ENCODE data around the gene ERAS.

Gene ERAS, protein sequence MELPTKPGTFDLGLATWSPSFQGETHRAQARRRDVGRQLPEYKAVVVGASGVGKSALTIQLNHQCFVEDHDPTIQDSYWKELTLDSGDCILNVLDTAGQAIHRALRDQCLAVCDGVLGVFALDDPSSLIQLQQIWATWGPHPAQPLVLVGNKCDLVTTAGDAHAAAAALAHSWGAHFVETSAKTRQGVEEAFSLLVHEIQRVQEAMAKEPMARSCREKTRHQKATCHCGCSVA

DNA sequence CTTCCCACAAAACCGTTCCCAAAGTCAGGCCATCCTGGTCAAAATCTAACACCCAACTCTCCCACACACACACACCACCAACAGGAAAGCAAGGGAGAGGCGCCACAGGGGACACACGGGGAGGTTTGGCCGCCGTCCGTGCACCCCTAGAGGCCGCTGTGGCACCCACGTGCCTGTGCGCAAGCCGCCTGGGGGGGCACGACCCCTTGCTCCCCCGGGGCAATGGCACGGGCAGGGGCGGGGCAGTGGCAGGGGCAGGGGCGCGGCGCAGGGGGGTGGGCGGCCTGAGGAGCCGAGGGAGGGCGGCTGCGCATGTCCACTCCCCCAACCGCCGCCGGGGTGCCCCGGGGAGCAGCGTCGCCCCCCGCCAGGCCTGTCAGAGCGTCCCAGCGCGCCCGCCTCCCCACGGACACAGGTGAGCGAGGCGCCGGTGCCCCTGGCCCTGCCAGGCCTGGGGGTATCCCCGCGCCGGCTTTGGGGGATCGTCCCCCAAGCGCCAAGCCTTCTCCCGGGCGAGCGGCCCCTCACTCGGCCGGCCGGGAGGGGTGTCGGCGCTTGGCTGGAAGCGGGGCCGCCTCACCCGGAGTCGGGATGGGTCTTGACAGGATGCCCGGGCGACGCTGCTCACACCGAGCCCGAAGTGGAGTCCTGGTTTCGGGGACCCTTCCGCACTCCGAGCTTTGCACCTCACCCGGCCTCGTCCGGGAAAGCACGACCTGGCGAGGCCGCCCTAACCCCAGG lies at the start of gene ERAS:
Gene ERAS, plus strand, starts transcription at position 379 of the 741 bp plus-strand sequence. CDS start 2,611 bp downstream, outside the sequence.
- ATAC-seq, result peak; percentile 36 to 38

DNA sequence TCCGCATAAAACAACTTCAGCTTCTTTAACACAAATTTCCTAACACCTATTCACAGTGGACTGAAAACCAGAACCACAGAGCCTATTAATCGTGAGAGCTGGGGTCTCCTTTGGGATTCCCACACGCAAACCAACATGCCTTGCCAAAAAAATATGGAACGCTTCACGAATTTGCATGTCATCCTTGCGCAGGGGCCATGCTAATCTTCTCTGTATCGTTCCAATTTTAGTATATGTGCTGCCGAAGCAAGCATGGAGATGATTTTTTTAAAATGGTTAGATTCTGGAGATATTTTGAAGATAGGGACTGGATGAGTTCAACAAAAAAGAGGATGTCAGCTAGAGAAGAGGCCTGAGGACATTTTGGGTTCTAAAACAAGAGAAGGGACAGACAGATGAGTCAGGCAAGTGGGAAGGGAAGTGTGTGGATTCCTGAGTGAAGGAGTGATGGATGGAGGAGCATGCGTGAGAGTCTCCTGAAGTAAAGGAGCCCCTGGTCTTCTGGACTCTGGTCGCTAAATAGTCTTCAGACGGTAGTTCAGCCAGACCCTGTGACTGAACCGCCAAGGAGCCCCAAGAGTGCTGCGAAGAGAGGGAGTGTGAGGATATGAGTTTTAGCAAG lies 49.4 kb upstream of the ERAS start:
- no peak for ATAC-seq

DNA sequence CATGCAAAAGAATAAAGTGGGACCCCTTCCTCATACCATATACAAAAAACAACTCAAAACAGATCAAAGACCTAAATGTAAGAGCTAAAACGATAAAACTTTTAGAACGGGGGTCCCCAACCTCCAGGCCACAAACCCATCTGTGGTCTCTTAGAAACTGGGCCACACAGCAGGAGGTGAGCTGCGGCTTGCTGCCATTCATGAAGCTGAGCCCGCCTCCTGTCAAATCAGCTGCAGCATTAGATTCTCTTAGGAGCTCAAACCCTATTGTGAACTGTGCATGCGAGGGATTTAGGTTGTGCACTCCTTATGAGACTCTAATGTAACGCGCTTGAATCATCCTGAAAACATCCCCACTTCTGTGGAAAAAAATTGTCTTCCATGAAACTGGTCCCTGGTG lies 46.9 kb upstream of the ERAS start:
- no peak for ATAC-seq

DNA sequence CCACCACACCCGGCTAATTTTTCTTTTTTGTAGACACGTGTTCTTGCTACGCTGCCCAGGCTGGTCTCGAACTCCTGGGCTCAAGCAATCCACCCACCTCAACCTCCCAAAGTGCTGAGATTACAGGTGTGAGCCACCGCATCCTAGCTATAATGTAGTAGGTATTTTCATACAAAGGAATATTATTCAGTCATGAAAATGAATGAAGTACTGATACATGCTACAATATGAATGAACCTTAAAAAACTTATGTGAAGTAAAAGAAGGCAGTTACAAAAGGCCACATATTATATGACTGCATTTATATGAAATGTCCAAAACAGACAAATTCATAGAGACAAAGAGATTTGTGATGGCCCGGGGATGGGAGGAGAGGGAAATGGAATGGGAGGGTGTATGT lies 44.6 kb upstream of the ERAS start:
- ATAC-seq, result no peak

DNA sequence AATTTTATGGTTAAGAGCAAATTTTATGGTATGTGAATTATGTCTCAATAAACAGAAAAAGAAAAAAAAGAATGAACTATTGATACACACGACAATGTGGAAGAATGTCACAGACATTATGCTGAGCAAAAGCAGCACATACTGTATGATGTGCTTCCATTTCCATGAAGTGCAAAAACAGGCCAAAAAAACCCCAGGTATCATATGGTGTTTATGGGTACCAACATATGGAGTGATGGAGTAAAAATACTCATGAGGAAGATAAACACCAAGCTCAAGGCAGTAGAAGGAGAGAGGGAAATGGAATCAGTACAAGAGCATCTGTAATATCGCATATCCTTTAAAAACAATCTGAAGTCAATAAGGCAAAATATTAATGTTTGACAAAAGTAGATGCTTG lies 44.1 kb upstream of the ERAS start:
- ATAC-seq, result no peak

DNA sequence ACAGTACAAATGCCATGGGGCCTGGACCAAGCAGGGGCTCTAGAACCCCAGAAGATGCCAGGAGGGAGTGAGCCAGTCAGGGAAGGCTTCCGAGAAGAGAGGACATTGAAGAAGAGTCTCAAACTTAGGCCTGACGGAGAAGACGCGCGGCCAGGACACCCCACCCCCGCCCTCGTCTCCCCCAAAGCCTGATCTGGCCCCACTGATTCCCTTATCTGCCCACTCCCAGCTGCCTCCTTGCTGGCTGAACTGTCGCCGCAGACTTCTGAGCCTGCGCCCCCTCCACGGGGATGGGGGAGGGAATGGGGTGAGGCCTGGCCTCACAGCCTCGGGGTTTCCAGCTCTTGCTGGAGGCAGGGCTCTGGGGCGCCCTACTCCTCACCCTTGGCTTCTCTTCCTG lies 43.5 kb upstream of the ERAS start:
- ATAC-seq, result no peak

DNA sequence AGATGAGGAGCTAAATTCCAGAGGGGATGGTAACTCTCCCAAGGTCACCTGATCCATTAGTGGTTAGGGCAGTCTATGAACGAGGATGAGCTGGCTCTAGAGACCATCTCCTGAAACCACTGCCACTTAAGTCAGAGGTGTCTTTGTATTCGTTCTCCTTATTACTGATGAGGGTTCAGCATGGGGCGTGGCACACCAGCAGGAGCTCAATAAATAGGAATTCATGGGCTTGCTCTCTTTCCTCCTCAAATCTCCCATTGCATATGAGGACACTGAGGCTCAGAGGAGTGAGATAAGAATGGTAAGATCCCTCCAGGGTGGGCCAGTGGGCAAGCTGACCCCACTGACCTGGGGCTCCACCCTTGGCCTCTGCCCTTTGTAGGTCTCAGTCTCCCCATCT lies 41.6 kb upstream of the ERAS start:
- ATAC-seq, result no peak

DNA sequence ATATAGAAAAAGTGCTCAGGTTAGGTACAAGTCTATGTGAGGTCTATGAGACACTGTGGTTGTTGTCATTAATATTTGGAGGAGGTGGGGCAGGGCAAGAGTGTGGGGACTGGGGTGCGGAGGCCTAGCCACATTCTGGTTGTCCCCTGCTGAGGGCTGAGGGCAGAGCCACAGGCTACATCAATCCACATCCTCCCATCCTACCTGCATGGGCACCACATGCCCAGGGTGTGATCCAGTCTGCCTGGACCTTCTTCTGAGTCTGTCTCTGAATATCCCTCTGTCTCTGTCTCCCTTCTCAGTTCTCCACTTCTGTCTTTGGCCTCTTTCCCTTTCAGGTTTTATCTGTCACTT lies 41.1 kb upstream of the ERAS start:
- no peak for ATAC-seq

DNA sequence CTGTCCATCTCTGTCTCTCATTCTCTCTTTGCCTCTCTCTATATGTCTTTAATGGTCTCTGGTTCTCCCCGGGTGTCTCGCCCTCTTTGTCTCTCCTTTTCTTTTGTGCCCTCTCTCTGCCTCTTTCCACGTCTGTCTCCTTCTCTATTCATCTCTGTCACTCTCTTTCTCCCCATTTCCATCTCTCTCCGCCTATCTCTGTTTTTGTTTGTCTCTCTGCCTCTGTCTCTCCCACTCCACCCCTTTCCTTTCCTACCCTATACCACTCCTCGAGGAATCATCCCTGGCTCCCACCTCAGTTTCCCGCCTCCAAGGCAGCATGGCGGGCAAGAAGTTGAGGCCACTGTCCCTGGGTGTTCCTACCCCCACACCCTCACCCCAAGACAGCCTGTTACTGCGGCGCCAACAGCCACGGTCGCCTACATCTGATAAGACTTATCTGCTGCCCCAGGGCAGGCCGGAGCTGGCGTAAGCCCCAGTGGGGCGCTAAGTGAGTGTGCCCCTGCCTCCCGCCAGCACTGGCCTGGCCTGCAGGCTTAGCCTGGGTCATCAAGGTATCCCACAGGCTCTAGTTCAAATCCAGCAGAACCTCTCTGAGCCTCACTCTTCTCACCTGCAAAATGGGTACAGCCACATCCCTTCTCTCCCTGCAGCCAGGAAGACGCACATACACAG lies 40.6 kb upstream of the ERAS start:
- no peak for ATAC-seq

DNA sequence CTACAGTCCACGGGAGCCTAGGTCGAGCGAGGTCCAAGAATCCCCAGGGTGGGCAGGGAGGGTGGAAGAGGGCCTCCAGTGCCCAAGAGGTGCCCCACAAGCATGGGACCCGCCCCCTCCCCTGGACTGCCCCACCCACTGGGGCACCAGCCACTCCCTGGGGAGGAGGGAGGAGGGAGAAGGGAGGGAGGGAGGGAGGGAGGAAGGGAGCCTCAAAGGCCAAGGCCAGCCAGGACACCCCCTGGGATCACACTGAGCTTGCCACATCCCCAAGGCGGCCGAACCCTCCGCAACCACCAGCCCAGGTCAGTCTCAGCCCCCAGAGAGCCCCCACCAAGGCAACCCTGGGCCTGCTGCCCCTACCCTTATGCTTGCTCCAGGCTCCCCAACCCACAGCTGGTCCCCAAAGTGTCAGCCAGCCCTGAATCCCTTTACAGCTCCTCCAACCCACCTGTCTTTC lies 39.9 kb upstream of the ERAS start, which contains the start of gene GATA1:
Gene GATA1, plus strand, starts transcription at position 250 of the 460 bp plus-strand sequence. CDS start 4,520 bp downstream, outside the sequence.
- no peak for ATAC-seq

DNA sequence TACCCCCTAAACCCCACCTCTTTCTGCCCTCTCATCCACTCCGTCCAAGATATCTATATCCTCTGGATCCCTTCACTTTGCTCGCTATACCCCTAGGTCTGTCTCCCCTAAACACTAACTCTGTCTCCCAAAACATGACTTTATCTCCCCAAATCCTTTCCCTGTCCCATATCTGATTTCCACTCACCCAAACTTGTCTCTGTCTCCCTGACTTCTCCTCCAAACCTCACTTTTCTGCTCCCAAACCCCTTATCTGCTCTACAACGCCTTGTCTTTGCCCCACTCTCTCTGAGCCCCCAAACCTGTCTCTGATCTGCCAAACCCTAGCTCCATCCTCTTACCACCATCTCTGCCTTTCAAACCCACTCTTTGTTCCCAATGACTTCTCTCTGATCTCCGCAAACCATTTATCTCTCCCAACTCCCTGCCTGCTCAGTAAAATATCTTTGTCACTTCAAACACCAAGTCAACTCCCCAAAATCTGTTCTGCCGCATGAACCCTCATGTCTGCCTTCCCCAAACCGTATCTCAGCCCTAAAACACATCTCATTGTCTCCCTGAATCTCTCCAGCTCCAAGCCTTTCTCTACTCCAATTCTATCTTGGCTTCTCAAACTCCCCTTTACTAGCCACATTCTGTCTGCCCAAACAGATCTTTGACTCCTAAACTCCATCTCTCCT lies 39.3 kb upstream of the ERAS start:
- no peak for ATAC-seq

DNA sequence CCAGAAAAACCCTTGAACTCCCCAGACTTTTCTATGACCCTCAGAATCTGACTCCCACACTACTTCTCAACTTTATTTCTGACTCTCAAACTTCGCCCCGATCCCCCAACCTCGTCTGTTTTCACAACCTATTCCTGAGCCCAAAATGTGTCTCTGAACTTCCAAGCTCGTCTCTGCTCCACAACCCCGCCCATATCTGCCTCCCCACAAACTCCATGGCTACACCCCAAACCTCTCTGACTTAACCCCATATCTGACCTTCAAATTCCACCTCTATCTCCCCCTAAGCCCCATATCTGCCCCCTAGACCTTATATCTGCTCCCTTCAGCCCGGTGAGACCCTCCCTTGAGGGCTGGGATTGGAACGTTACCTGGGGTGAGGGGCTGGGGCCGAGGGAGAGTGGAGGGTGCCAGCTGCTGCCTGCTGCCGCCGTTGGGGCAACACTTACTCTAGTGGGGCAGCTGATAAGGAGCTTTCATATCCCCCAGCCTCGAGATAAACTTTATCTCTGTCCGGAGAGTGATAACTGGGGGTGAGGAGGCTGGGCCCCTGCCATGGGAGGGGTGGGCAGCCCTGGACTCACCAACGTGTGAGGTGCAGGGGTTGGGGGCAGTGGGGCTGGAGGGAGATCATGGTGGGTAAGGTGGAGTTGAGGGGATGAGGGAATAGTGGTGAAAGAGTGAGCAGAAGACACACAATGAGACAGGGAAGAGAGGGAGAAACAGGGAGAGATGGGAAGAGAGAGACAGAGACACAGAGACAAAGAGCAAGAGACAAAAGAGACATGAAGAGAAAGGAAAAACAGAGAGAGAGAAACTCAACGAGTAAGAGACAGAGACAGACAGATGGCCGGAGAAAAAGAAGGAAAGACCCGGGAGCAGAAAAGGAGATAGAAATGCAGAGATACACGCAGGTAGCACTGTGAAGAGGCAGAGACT lies 38.5 kb upstream of the ERAS start:
- ATAC-seq, result no peak

DNA sequence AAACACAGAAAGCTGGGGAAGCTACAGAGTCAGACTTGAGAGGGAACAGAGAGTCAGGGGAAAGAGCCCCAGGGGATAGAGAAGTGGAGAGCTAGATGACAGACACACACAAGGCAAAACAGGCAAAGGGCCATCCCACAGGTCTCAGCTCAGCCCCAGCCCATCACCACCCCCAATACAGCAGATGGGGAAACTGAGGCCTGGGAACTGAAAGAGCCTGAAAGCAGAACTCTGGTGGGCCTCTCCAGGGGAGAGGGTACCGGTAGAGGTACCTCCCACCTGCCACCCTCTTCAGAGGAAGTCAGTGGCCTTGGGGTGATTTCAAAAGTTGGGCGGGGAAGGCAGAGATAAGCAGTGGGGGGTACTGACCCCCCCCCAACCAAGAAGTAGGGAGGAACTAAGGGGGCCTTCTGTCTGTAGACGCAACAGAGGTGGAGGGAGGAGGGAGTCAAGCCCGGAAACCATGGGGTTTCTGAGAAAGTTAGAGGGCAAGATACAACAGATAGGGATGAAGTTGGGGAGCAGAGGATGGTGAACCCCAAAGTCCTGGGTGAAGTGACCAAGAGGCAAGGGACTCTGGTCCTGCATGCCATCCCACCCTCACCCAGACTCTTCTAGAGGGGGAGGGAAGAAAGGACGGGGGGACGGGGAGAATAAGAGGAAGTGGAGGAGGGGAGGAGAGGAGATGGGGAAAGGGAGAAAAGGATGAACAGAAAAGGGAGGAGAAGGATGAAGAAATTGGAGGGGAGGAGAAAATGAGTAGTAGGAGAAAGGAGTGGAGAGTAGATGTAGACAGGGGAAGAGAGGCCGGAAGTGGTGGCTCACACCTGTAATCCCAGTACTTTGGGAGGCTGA lies 36.7 kb upstream of the ERAS start:
- ATAC-seq, result no peak

DNA sequence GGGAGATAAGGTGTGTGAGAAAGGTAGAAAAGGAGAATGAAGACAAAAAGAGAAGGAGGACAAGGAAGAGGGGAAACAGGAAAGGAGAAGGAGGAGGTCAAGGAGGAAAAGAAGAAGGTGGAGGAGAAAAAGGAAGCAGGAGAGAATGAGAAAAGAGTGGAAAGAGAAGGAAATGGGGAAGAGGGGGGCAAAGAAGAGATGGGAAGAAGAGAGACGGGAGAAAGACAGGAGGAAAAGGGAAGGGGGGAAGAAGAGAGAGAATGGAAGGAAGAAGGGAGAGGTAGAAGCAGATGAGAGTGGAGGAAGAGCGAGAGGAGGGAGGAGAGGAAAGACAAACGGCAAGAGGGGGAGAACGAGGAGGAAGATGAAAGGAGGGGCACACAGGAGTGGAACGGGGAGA lies 35.8 kb upstream of the ERAS start:
- no peak for ATAC-seq

DNA sequence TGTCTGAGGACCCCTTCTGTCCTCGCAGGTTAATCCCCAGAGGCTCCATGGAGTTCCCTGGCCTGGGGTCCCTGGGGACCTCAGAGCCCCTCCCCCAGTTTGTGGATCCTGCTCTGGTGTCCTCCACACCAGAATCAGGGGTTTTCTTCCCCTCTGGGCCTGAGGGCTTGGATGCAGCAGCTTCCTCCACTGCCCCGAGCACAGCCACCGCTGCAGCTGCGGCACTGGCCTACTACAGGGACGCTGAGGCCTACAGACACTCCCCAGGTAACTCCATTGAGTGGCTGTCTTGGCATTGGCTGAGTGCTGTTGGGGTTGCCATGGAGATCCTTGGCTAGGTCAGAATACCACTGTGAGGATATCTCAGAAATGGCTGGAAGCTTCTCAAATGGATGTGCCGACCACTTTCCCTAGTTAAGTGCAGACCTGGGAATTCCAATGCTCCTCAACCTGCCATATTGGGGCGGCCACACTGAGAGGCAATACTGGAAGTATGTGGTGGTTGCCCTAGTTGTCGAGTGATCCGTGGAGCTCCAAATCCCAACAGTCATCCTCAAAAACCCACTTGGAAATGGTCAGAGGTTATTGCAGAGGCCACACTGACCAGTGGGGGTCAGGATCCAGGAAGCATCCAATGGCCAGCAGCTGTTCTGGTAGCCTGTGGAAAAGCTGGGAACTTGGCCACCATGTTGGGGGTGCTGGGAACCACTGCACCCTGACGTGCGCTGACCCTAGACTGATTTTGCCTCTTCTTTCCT lies 35.1 kb upstream of the ERAS start:
- no peak for ATAC-seq

DNA sequence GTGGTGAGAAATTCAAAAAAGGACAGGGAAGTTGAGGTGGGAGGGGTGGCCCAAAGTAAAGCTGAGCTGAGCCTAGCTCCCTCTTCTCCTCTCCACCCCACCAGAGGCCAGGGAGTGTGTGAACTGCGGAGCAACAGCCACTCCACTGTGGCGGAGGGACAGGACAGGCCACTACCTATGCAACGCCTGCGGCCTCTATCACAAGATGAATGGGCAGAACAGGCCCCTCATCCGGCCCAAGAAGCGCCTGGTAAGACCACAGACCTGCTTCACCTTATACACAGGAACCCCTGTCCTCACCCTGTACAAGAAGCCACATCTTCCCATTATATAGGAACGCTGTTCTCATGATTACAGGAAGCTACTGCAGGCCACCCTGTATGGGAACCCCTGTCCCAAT lies 34.1 kb upstream of the ERAS start:
- no peak for ATAC-seq

DNA sequence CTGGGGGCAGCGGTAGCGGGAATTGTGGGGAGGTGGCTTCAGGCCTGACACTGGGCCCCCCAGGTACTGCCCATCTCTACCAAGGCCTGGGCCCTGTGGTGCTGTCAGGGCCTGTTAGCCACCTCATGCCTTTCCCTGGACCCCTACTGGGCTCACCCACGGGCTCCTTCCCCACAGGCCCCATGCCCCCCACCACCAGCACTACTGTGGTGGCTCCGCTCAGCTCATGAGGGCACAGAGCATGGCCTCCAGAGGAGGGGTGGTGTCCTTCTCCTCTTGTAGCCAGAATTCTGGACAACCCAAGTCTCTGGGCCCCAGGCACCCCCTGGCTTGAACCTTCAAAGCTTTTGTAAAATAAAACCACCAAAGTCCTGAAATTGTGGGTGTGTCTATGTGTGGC lies 32.4 kb upstream of the ERAS start:
- no peak for ATAC-seq

DNA sequence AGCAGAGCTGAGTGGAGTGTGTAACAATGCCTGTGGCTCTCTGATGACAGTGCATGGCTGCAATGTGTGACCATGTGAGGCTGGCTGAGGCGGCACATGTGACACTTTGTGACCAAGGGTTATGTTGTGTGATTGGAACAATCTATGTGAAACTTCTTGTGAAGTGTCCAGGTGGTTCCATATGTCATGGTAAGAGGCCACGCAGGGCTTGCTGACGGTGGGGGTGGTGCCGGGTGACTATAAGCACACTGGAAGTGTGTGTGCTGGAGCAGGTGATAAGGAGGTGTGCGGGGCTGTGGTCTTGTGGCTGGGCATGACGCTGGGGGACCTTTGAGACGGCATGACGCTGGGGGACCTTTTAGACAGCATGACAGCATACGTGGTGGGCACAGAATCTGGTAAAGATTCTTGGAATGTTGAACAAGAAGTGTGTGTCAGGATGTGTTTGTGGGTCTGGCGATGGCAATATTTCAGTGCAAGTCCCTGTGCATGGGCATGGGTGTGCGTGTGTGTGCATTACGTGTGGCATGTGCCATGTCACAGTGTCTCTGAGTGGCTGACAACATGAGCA lies 31.9 kb upstream of the ERAS start:
- ATAC-seq, result no peak

DNA sequence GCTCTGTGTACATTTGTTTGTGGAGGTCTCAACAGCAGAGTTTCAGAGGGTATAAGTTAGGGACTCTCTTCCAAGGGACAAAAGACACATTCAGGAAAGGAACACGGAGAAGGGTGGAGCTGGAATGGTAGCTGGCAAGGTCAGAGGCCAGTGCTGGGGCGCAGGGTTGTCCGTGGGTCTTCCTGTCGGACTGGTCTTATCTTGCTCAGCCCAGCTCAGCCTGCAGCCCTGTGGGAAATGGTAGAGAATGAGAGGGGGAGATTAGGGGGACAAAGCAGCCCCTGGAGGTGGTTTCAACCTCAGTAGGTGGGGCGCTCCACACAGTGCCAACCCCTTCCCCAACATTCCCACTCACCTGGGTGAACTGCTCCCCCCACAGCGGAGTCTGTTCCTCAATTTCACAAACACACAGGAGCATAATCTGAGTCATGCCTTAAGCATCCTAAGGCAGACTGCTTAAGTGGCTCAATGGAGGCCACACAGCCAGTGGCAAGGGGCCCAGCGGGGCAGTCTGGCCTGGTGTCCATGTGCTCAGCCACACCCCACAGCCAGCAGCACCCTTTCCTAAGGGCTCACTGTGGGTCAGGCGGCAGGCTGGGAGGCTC lies 31.3 kb upstream of the ERAS start:
- no peak for ATAC-seq

Data from activated CD4-positive, CD25-positive, alpha-beta regulatory T cell treated with anti-CD3 and anti-CD28 coated beads, Interleukin-2, amount 50 U/mL, for 24 hours (primary cell).